Stimulated activated naive CD8-positive, alpha-beta T cell treated with anti-CD3 and anti-CD28 coated beads, Interleukin-15, Interleukin-2, amounts not matched to agents 100 U/mL and 50 U/mL, for 24 hours (primary cell): Measurements from ENCODE around the gene SLAMF7.
"Not testable (repeated sequence)": the region's sequence is repeated elsewhere in the genome, so short reads cannot be mapped to it uniquely, and the experiment has no call there.

ENCODE experiments used
- ATAC-seq: fragments of 150-1000 bp; cut with Tn5 transposase; one replicate; pipeline ENCODE4 v1.10.0; 2021
- DNase-seq: peaks from one replicate; pipeline ENCODE4 v3.0.0; 2021

Gene SLAMF7

GRCh38 chr1:160739098-160739511 is at the start of gene SLAMF7:
Gene SLAMF7 (plus strand): TSS chr1:160739247. CDS start chr1:160739302, 55 bp downstream.
- DNase-seq (peak; percentile 57), ATAC-seq (peak; percentile 76)

- DNase-seq, ATAC-seq: not testable (repeated sequence)
Observed at GRCh38 chr1:160692390-160692789, 46.7 kb upstream of the SLAMF7 start.

- no peak for ATAC-seq
Observed at GRCh38 chr1:160702100-160702499, 36.9 kb upstream of the SLAMF7 start.

GRCh38 chr1:160704250-160704649 is 34.8 kb upstream of the SLAMF7 start:
- ATAC-seq (no peak), DNase-seq (no peak)

More at GRCh38 chr1:160702100-160702499, 36.9 kb upstream of the SLAMF7 start:
- no peak for DNase-seq

- not testable (repeated sequence) for ATAC-seq, DNase-seq
Observed at GRCh38 chr1:160705212-160705621, 33.8 kb upstream of the SLAMF7 start.

GRCh38 chr1:160705742-160706141 is 33.3 kb upstream of the SLAMF7 start:
- no peak for ATAC-seq
- DNase-seq, result no peak

GRCh38 chr1:160706526-160707235 is 32.4 kb upstream of the SLAMF7 start:
- DNase-seq (no peak), ATAC-seq (no peak)

GRCh38 chr1:160707236-160708064 is 31.6 kb upstream of the SLAMF7 start:
- ATAC-seq (no peak), DNase-seq (no peak)

GRCh38 chr1:160708118-160708517 is 30.9 kb upstream of the SLAMF7 start:
- peak; percentile 10 for ATAC-seq
- DNase-seq, result no peak

- peak; percentile 40 for ATAC-seq
- peak; percentile 46 for DNase-seq
Observed at GRCh38 chr1:160708801-160709200, 30.2 kb upstream of the SLAMF7 start.

- DNase-seq (no peak), ATAC-seq (no peak)
Observed at GRCh38 chr1:160709715-160710114, 29.3 kb upstream of the SLAMF7 start.

GRCh38 chr1:160710517-160711252 is 28.4 kb upstream of the SLAMF7 start:
- ATAC-seq, result no peak
- no peak for DNase-seq

GRCh38 chr1:160711276-160711601 is 27.8 kb upstream of the SLAMF7 start:
- DNase-seq, result no peak
- no peak for ATAC-seq

- peak; percentile 28 for ATAC-seq
- peak; percentile 54 for DNase-seq
Observed at GRCh38 chr1:160711602-160712311, 27.3 kb upstream of the SLAMF7 start, which contains the start of gene CD48. Gene CD48 (minus strand): TSS chr1:160711822. CDS start chr1:160711763, 59 bp downstream.

GRCh38 chr1:160712525-160713080 is 26.4 kb upstream of the SLAMF7 start:
- DNase-seq, result peak; percentile 54

GRCh38 chr1:160713161-160713560 is 25.9 kb upstream of the SLAMF7 start:
- no peak for DNase-seq
- ATAC-seq, result no peak

More at GRCh38 chr1:160712525-160713080, 26.4 kb upstream of the SLAMF7 start:
- peak; percentile 46 for ATAC-seq

- DNase-seq, result not testable (repeated sequence)
- ATAC-seq, result peak; percentile 49
Observed at GRCh38 chr1:160714034-160714648, 24.9 kb upstream of the SLAMF7 start.

GRCh38 chr1:160716013-160716412 is 23.0 kb upstream of the SLAMF7 start:
- ATAC-seq, result no peak
- no peak for DNase-seq

GRCh38 chr1:160717306-160717705 is 21.7 kb upstream of the SLAMF7 start:
- peak; percentile 37 for ATAC-seq
- no peak for DNase-seq

- ATAC-seq, result no peak
Observed at GRCh38 chr1:160718210-160718609, 20.8 kb upstream of the SLAMF7 start.

More at GRCh38 chr1:160718210-160718609, 20.8 kb upstream of the SLAMF7 start:
- DNase-seq, result no peak
